HEK293 (cell line): ENCODE data around the gene EIF2S1.

Experiments used
- KLF10 ChIP-seq: fragments of 450-650 bp; IDR thresholded peaks from 2 replicates; pipeline ENCODE4 v1.5.1; 2018; ENCODE audit warnings: missing biosample characterization, mild to moderate bottlenecking, missing genetic modification characterization
- MEIS1 ChIP-seq: sonication (generic); formaldehyde crosslinking; IDR thresholded peaks from 2 replicates; pipeline ENCODE4 v1.8.1; 2022; ENCODE audit warnings: missing genetic modification reagents, mild to moderate bottlenecking, borderline replicate concordance
- SETDB1 ChIP-seq: IDR thresholded peaks from one replicate; pipeline ENCODE4 v1.6.1; 2017; ENCODE audit warnings: mild to moderate bottlenecking, low read length, moderate library complexity, mixed read lengths; ENCODE audit not compliant: insufficient read length
- ZNF350 ChIP-seq: fragments of 450-650 bp; formaldehyde crosslinking; IDR thresholded peaks from 2 replicates; pipeline ENCODE4 v1.5.0; 2017; ENCODE audit warnings: missing biosample characterization, mild to moderate bottlenecking, missing genetic modification characterization
- ZNF366 ChIP-seq: fragments of 450-650 bp; formaldehyde crosslinking; conservative IDR thresholded peaks from 2 replicates; pipeline ENCODE4 v1.5.1; 2016; ENCODE audit warnings: missing biosample characterization, missing genetic modification characterization
- TF ChIP-seq, protein P1 (sequence below): fragments of 450-650 bp; formaldehyde crosslinking; IDR thresholded peaks from 2 replicates; pipeline ENCODE4 v1.5.1; 2016; ENCODE audit warnings: missing biosample characterization, missing genetic modification characterization

DNA sequence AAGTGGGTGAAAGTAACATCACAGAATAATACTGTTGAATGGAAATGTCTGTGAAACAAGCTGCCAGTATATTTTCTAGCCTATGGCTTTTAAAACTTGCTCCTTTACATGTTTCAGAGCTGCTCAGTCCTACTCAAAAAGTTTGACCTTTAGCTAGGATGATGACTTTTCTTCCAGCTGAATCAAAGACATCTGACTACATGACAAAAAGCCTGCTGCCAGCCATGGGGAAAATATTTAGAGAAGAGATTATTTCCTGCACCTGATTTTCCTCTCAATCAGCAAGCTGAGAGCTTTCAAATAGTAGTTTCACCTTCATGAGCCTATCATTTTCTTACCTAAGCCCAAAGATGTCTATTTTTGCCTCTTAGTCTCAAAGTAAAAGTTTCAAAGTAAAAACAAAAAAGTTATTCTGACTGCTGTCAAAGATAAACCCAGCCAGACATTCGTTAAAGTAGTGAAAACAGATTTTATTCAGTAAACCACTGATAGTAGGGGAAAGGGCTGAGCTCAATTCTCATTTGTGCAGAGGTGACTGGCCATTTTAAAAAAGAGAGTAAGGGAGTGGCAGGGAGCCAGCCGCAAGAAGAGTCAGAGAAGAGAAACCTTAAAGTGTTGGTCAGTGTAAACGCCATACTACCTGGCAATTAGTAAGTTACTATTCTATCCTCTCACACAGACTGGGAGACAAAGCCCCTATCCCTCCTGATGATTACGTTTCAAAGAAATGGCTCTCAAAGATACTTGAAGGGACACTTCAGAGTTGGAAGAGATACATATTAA is 2.8 kb upstream of the EIF2S1 start:
- no peak for TF ChIP-seq SETDB1
- TF ChIP-seq, protein P1, sequence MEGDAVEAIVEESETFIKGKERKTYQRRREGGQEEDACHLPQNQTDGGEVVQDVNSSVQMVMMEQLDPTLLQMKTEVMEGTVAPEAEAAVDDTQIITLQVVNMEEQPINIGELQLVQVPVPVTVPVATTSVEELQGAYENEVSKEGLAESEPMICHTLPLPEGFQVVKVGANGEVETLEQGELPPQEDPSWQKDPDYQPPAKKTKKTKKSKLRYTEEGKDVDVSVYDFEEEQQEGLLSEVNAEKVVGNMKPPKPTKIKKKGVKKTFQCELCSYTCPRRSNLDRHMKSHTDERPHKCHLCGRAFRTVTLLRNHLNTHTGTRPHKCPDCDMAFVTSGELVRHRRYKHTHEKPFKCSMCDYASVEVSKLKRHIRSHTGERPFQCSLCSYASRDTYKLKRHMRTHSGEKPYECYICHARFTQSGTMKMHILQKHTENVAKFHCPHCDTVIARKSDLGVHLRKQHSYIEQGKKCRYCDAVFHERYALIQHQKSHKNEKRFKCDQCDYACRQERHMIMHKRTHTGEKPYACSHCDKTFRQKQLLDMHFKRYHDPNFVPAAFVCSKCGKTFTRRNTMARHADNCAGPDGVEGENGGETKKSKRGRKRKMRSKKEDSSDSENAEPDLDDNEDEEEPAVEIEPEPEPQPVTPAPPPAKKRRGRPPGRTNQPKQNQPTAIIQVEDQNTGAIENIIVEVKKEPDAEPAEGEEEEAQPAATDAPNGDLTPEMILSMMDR (tag by site-specific recombination): no peak
- no peak for TF ChIP-seq MEIS1 (CRISPR knock-in tag)
- TF ChIP-seq ZNF350: no peak
- TF ChIP-seq KLF10 (tag by site-specific recombination): no peak
- TF ChIP-seq ZNF366 (tag by site-specific recombination): no peak
